GM12875 (cell line): ENCODE results near the gene KLHDC7B.
A peak's percentile ranks its signal among the peaks of the same experiment; 100 is the strongest.
"Not testable (repeated sequence)": the region's sequence is repeated elsewhere in the genome, so short reads cannot be mapped to it uniquely, and the experiment has no call there.

Experiments used
- H3K4me3 ChIP-seq: one replicate; pipeline ENCODE4 v1.5.1; 2011; ENCODE audit warnings: low read depth, low read length, control low read depth
- CTCF ChIP-seq: IDR thresholded peaks from 2 replicates; pipeline ENCODE4 v1.5.1; 2011; ENCODE audit warnings: low read depth, mild to moderate bottlenecking, control low read depth, inconsistent platforms, low read length, moderate library complexity, borderline replicate concordance; ENCODE audit not compliant: insufficient read depth

The KLHDC7B gene

GRCh38 chr22:50530877-50531545 is 14.7 kb upstream of the KLHDC7B start:
- TF ChIP-seq CTCF: no peak
- peak overlapping the region; percentile 82 for H3K4me3 ChIP-seq

- peak overlapping the region; percentile 82 for H3K4me3 ChIP-seq
- 0 out of 2 replicates have a peak, but pooled peaks have one; percentile 3 for TF ChIP-seq CTCF
Measured at GRCh38 chr22:50531546-50531961, 14.1 kb upstream of the KLHDC7B start.

- H3K4me3 ChIP-seq: peak overlapping the region; percentile 82
- no peak for TF ChIP-seq CTCF
Measured at GRCh38 chr22:50531962-50532674, 13.6 kb upstream of the KLHDC7B start.

- H3K4me3 ChIP-seq: no peak overlapping the region
- TF ChIP-seq CTCF: no peak
Measured at GRCh38 chr22:50532824-50533796, 12.6 kb upstream of the KLHDC7B start.

- H3K4me3 ChIP-seq: not testable (repeated sequence)
Measured at GRCh38 chr22:50533856-50534711, 11.6 kb upstream of the KLHDC7B start.

- TF ChIP-seq CTCF: no peak
- H3K4me3 ChIP-seq: no peak overlapping the region
Measured at GRCh38 chr22:50535113-50535512, 10.6 kb upstream of the KLHDC7B start.
